HepG2 (cell line): ENCODE data around the gene SGPP2. TPM values are rescaled to one million over a fixed set of nuclear protein-coding genes. Genes with fewer than 3 reads are reported as not detected.

Source experiments
- ATAC-seq: fragments of 200-7000 bp; cut with Tn5 transposase; 3 replicates; pipeline ENCODE4 v1.9.1; 2020; ENCODE audit warnings: mild to moderate bottlenecking, moderate library complexity
- BruUV-seq: library from RNA; stranded (reverse); fragments of 400-500 nt; replicated peaks from 2 replicates; lab custom pipeline; 2021; lab: Mats Ljungman, UMichigan
- CTCF ChIA-PET: fragments of 300-600 bp; formaldehyde crosslinking; extraction: SDS; loops from one replicate; lab custom pipeline; 2021; ENCODE audit warnings: low total read pairs, inconsistent platforms, low intra/inter-chr PET ratio; lab: Yijun Ruan, JAX
- POLR2A ChIA-PET: fragments of 350-600 bp; sonication (Branson Sonifier 250); formaldehyde crosslinking; loops from one replicate; lab custom pipeline; 2020; ENCODE audit warnings: antibody characterized with exemption, inconsistent platforms; lab: Yijun Ruan, JAX
- DNase-seq: peaks from one replicate; pipeline ENCODE4 v3.0.0-alpha.2; 2015; ENCODE audit warnings: low spot score
- FAIRE-seq: peaks from 3 replicates; lab custom pipeline; 2011; peaks lifted over from hg19 to GRCh38; lab: Jason Lieb, UNC
- H2AFZ ChIP-seq: one replicate; pipeline ENCODE4 v1.6.1; 2011; ENCODE audit warnings: low read length, inconsistent platforms
- H3K27ac ChIP-seq: fragments of 300-600 bp; 3 replicates; pipeline ENCODE4 v1.8.0; 2011; ENCODE audit warnings: mixed run types, mild to moderate bottlenecking, mixed read lengths, low read length, inconsistent platforms; ENCODE audit not compliant: insufficient read depth; ENCODE audit errors: extremely low read length
- H3K27me3 ChIP-seq, 2 experiments: fragments of 200-600 bp in 1 of 2; 2 replicates in 1 of 2; 3 replicates in 1 of 2; pipeline versions ENCODE4 v1.6.0 to v1.8.0; 2011; ENCODE audit warnings: low read length in 2 of 2, mild to moderate bottlenecking in 2 of 2, moderate library complexity in 2 of 2, inconsistent platforms in 1 of 2; ENCODE audit not compliant: insufficient read depth in 2 of 2, control insufficient read depth in 1 of 2
- H3K36me3 ChIP-seq, 2 experiments: fragments of 200-600 bp in 1 of 2; replicated peaks in 1 of 2; 2 replicates in 1 of 2; 3 replicates in 1 of 2; pipeline versions ENCODE4 v1.5.1 to v1.8.0; 2011; ENCODE audit warnings: low read length in 2 of 2, inconsistent platforms in 1 of 2; ENCODE audit not compliant: insufficient read depth in 2 of 2, control insufficient read depth in 1 of 2
- H3K4me1 ChIP-seq: 2 replicates; pipeline ENCODE4 v1.5.1; 2012; ENCODE audit warnings: low read length, inconsistent platforms; ENCODE audit not compliant: insufficient read depth
- H3K4me2 ChIP-seq: 2 replicates; pipeline ENCODE4 v1.6.0; 2011; ENCODE audit warnings: low read depth, low read length, inconsistent platforms
- H3K4me3 ChIP-seq, 3 experiments: fragments of 200-600 bp in 1 of 3; sonication (generic), shearing (Covaris generic) in 1 of 3; replicated peaks in 1 of 3; 2 replicates each; pipeline ENCODE4 v1.5.1; 2011 to 2016; ENCODE audit warnings: low read length in 3 of 3, inconsistent platforms in 2 of 3, low read depth in 2 of 3, mild to moderate bottlenecking in 2 of 3, control low read depth in 1 of 3, mixed read lengths in 1 of 3; ENCODE audit not compliant: insufficient read depth in 1 of 3
- H3K79me2 ChIP-seq: one replicate; pipeline ENCODE4 v1.6.1; 2011; ENCODE audit warnings: low read length, inconsistent platforms; ENCODE audit not compliant: insufficient read depth
- H3K9ac ChIP-seq: 2 replicates; pipeline ENCODE4 v1.6.0; 2011; ENCODE audit warnings: mild to moderate bottlenecking, low read depth, low read length, inconsistent platforms; ENCODE audit not compliant: insufficient read depth
- H3K9me3 ChIP-seq: 2 replicates; pipeline ENCODE4 v1.5.1; 2012; ENCODE audit warnings: mild to moderate bottlenecking, low read length
- H4K20me1 ChIP-seq: 2 replicates; pipeline ENCODE4 v1.6.0; 2011; ENCODE audit warnings: inconsistent platforms, mild to moderate bottlenecking, low read length, moderate library complexity; ENCODE audit not compliant: insufficient read depth
- KDM5B ChIP-seq: sonication (generic); formaldehyde crosslinking; IDR thresholded peaks from 2 replicates; pipeline ENCODE4 v1.4.0; 2020; ENCODE audit warnings: missing genetic modification reagents, mild to moderate bottlenecking, borderline replicate concordance
- SP2 ChIP-seq: sonication (generic); formaldehyde crosslinking; IDR thresholded peaks from 2 replicates; pipeline ENCODE4 v1.5.1; 2020; ENCODE audit warnings: mild to moderate bottlenecking, missing genetic modification reagents
- ZNF737 ChIP-seq: sonication (generic); formaldehyde crosslinking; IDR thresholded peaks from 2 replicates; pipeline ENCODE4 v1.5.0; 2020; ENCODE audit warnings: missing genetic modification reagents, mild to moderate bottlenecking, borderline replicate concordance
- WGBS: methylation state at CpG from one replicate; pipeline ENCODE4 v1.1.6; 2017; ENCODE audit warnings: low lambda C conversion rate; 5-methylcytosine and 5-hydroxymethylcytosine counted together
- in situ Hi-C: cut with HindIII; loops from 2 replicates; pipeline ENCODE4 v1.10.0; 2017; ENCODE audit warnings: low pct_unique_long_range_greater_than_20kb; ENCODE audit not compliant: extremely low pct_ligation_motif_present
- intact Hi-C: fragments of 100-400 bp; cut with micrococcal nuclease; formaldehyde crosslinking; loops from one replicate; pipeline ENCODE4 v1.10.0; 2022; ENCODE audit not compliant: unreplicated experiment
- polyA plus RNA-seq, 8 experiments: library from polyadenylated mRNA; depleted of rRNA in 3 of 8; stranded (reverse) in 7 of 8; unstranded in 1 of 8; fragments of >200 nt; fragmentation: Illumina TruSeq in 4 of 8; extraction: Trizol in 4 of 8; gene quantifications; 2 replicates each; pipeline versions ENCODE4 v1.2.1 to v1.2.3, GENCODE V29; 2011 to 2016; ENCODE audit warnings: low read depth in 4 of 8, missing spikeins in 1 of 8, mixed read lengths in 1 of 8; ENCODE audit not compliant: insufficient read depth in 1 of 8
- total RNA-seq, 5 experiments: library from RNA; depleted of rRNA; stranded (reverse); fragments of >200 nt; fragmentation: Illumina TruSeq; extraction: Trizol; gene quantifications; 2 replicates each; pipeline ENCODE4 v1.2.3, GENCODE V29; 2016; ENCODE audit warnings: low read depth in 1 of 5
- TF ChIP-seq, protein P1 (sequence below): sonication (generic); formaldehyde crosslinking; IDR thresholded peaks from 2 replicates; pipeline ENCODE4 v1.9.0; 2021; ENCODE audit warnings: mild to moderate bottlenecking, missing genetic modification reagents

Gene SGPP2
- total and polyA plus RNA-seq, 2 of the 13 experiments (the other 11 are each of a cell fraction or from before 2014, with no cell fraction given) = not detected

DNA sequence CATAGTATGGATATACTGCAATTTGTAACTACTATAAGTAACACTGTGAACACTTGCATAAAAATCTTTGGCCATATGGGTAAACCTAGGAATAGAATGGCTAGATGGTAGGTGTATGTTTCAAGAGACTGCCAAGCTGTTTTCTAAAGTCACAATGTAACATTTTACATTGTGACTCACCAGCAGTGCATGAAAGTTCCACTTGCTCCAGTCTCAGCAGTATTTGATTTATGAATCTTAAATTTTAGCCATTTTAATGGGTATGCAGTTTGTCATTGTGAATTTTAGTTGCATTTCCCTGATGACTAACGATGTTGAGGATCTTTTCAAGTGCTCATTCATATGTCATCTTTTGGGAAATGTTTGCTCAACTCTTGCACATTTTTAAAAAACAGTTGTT lies 145.5 kb downstream of the SGPP2 start (continued):
- TF ChIP-seq, protein P1, sequence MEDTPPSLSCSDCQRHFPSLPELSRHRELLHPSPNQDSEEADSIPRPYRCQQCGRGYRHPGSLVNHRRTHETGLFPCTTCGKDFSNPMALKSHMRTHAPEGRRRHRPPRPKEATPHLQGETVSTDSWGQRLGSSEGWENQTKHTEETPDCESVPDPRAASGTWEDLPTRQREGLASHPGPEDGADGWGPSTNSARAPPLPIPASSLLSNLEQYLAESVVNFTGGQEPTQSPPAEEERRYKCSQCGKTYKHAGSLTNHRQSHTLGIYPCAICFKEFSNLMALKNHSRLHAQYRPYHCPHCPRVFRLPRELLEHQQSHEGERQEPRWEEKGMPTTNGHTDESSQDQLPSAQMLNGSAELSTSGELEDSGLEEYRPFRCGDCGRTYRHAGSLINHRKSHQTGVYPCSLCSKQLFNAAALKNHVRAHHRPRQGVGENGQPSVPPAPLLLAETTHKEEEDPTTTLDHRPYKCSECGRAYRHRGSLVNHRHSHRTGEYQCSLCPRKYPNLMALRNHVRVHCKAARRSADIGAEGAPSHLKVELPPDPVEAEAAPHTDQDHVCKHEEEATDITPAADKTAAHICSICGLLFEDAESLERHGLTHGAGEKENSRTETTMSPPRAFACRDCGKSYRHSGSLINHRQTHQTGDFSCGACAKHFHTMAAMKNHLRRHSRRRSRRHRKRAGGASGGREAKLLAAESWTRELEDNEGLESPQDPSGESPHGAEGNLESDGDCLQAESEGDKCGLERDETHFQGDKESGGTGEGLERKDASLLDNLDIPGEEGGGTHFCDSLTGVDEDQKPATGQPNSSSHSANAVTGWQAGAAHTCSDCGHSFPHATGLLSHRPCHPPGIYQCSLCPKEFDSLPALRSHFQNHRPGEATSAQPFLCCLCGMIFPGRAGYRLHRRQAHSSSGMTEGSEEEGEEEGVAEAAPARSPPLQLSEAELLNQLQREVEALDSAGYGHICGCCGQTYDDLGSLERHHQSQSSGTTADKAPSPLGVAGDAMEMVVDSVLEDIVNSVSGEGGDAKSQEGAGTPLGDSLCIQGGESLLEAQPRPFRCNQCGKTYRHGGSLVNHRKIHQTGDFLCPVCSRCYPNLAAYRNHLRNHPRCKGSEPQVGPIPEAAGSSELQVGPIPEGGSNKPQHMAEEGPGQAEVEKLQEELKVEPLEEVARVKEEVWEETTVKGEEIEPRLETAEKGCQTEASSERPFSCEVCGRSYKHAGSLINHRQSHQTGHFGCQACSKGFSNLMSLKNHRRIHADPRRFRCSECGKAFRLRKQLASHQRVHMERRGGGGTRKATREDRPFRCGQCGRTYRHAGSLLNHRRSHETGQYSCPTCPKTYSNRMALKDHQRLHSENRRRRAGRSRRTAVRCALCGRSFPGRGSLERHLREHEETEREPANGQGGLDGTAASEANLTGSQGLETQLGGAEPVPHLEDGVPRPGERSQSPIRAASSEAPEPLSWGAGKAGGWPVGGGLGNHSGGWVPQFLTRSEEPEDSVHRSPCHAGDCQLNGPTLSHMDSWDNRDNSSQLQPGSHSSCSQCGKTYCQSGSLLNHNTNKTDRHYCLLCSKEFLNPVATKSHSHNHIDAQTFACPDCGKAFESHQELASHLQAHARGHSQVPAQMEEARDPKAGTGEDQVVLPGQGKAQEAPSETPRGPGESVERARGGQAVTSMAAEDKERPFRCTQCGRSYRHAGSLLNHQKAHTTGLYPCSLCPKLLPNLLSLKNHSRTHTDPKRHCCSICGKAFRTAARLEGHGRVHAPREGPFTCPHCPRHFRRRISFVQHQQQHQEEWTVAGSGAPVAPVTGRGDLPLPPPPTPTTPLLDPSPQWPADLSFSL = no peak

DNA sequence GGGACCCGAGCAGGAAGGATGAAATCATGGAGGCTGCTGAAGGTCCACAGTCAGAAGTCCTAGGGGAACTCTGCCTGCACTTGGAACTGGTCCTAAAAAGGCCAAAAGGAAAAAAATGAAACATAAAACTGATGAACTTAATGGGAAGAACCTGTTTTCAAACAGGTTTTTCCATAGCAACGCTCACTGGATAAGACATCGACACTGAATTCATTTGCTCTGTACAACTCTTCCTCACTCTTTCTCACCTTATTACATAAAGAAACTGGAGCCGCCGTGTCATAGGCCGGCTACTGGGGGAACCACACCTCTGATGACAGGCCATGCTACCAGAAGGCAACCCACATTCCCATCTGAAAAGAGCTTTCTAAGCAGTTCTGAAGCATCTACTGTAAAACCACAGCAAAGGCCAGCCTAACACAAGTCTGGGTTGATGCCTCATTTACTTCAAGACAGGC lies 147.9 kb downstream of the SGPP2 start:
- Histone ChIP-seq H2AFZ (no peak overlapping the region), H3K27ac (peak overlapping the region; percentile 45)
- TF ChIP-seq KDM5B (CRISPR knock-in tag) (no peak), SP2 (CRISPR knock-in tag) (no peak), ZNF737 (CRISPR knock-in tag) (no peak)
- TF ChIP-seq, all 625 proteins: peak for 0
- Histone ChIP-seq H3K79me2 (no peaks in the 10 kb centered on the region), H3K27me3 (no peaks in the 10 kb centered on the region), H3K4me2 (no peak overlapping the region), H3K4me3 (no peak overlapping the region), H3K36me3 (peaks cover 5 to 14% of the 10 kb centered on the region in 2 experiments), H3K9ac (no peak overlapping the region), H3K4me1 (peaks cover 22% of the 10 kb centered on the region), H3K9me3 (no peaks in the 10 kb centered on the region), H4K20me1 (no peaks in the 10 kb centered on the region)
- FAIRE-seq = no peak
- 93% methylated on average over 6 of the region's 6 CpGs for WGBS
- intact Hi-C loops (no loop called here), in situ Hi-C loops (no loop called here)
- CTCF ChIA-PET = no interaction called here
- no peak for DNase-seq
- no TSS peak for BruUV-seq
- ATAC-seq = no peak; the same call in none of the 3 replicates
- POLR2A ChIA-PET = no interaction called here
